ENCODE data around the gene GPRC5A. TPM values are rescaled to one million over a fixed set of nuclear protein-coding genes. Genes with fewer than 3 reads are reported as not detected.

GPRC5A gene
- total RNA-seq, 1 donor from 2014 or later = 4.0 TPM

GRCh38 chr12:12889701-12890100, 1.7 kb upstream of the GPRC5A start:
- peaks cover 27% of the 10 kb centered on the region for H3K4me1 Mint-ChIP-seq (ENCODE audit: low read depth)
- peaks cover 74% of the 10 kb centered on the region for H3K27me3 Mint-ChIP-seq
- peak overlapping the region; percentile 46 for H3K4me3 Mint-ChIP-seq (ENCODE audit: low read depth)
- DNase-seq (ENCODE audit: low spot score, unreplicated experiment) = no peak
- H3K9me3 Mint-ChIP-seq (ENCODE audit: low read depth) = no peaks in the 10 kb centered on the region
- no peaks in the 10 kb centered on the region for H3K36me3 Mint-ChIP-seq (ENCODE audit: insufficient read depth)
- H3K27ac Mint-ChIP-seq = peak overlapping the region; percentile 75
- no peak for TF ChIP-seq CTCF (IDR thresholded peaks at IDR 0.05; ENCODE audit: unreplicated experiment)

- no peak for DNase-seq (ENCODE audit: low spot score, unreplicated experiment)
- peak; percentile 29 for TF ChIP-seq CTCF (IDR thresholded peaks at IDR 0.05; ENCODE audit: unreplicated experiment)
- H3K9me3 Mint-ChIP-seq (ENCODE audit: low read depth) = no peaks in the 10 kb centered on the region
- peaks cover 22% of the 10 kb centered on the region for H3K4me1 Mint-ChIP-seq (ENCODE audit: low read depth)
- H3K27ac Mint-ChIP-seq = peak overlapping the region; percentile 75
- H3K4me3 Mint-ChIP-seq (ENCODE audit: low read depth) = peak overlapping the region; percentile 69
- no peaks in the 10 kb centered on the region for H3K36me3 Mint-ChIP-seq (ENCODE audit: insufficient read depth)
- H3K27me3 Mint-ChIP-seq = peaks cover 71% of the 10 kb centered on the region
Measured at GRCh38 chr12:12890543-12891079, 751 bp upstream of the GPRC5A start.

- H3K36me3 Mint-ChIP-seq (ENCODE audit: insufficient read depth) = no peaks in the 10 kb centered on the region
- H3K4me1 Mint-ChIP-seq (ENCODE audit: low read depth) = peaks cover 19% of the 10 kb centered on the region
- DNase-seq (ENCODE audit: low spot score, unreplicated experiment) = no peak
- no peak for TF ChIP-seq CTCF (IDR thresholded peaks at IDR 0.05; ENCODE audit: unreplicated experiment)
- H3K27me3 Mint-ChIP-seq = peaks cover 60% of the 10 kb centered on the region
- no peaks in the 10 kb centered on the region for H3K9me3 Mint-ChIP-seq (ENCODE audit: low read depth)
- H3K4me3 Mint-ChIP-seq (ENCODE audit: low read depth) = peak overlapping the region; percentile 69
- H3K27ac Mint-ChIP-seq = peak overlapping the region; percentile 48
Measured at GRCh38 chr12:12891881-12892355, 556 bp downstream of the GPRC5A start.

GRCh38 chr12:12892681-12893141, 1.3 kb downstream of the GPRC5A start:
- no peak overlapping the region for H3K27ac Mint-ChIP-seq
- DNase-seq (ENCODE audit: low spot score, unreplicated experiment) = no peak
- H3K4me1 Mint-ChIP-seq (ENCODE audit: low read depth) = peaks cover 19% of the 10 kb centered on the region
- no peaks in the 10 kb centered on the region for H3K36me3 Mint-ChIP-seq (ENCODE audit: insufficient read depth)
- peaks cover 58% of the 10 kb centered on the region for H3K27me3 Mint-ChIP-seq
- no peak for TF ChIP-seq CTCF (IDR thresholded peaks at IDR 0.05; ENCODE audit: unreplicated experiment)
- H3K4me3 Mint-ChIP-seq (ENCODE audit: low read depth) = peak overlapping the region; percentile 69
- no peaks in the 10 kb centered on the region for H3K9me3 Mint-ChIP-seq (ENCODE audit: low read depth)

- no peak for TF ChIP-seq CTCF (IDR thresholded peaks at IDR 0.05; ENCODE audit: unreplicated experiment)
- H3K27ac Mint-ChIP-seq = no peak overlapping the region
- peaks cover 51% of the 10 kb centered on the region for H3K27me3 Mint-ChIP-seq
- H3K4me3 Mint-ChIP-seq (ENCODE audit: low read depth) = no peak overlapping the region
- no peaks in the 10 kb centered on the region for H3K36me3 Mint-ChIP-seq (ENCODE audit: insufficient read depth)
- H3K9me3 Mint-ChIP-seq (ENCODE audit: low read depth) = no peaks in the 10 kb centered on the region
- DNase-seq (ENCODE audit: low spot score, unreplicated experiment) = no peak
- peaks cover 19% of the 10 kb centered on the region for H3K4me1 Mint-ChIP-seq (ENCODE audit: low read depth)
Measured at GRCh38 chr12:12893438-12893837, 2.1 kb downstream of the GPRC5A start.
